Endothelial cell of umbilical vein (primary cell): ENCODE data around the gene STN1. TPM values are rescaled to one million over a fixed set of nuclear protein-coding genes. Genes with fewer than 3 reads are reported as not detected.

Source experiments
- BruUV-seq: library from RNA; stranded (reverse); fragments of 400-500 nt; replicated peaks from 2 replicates; lab custom pipeline; 2021; lab: Mats Ljungman, UMichigan
- CTCF ChIA-PET: fragments of 300-600, 350-600 bp; sonication (Branson Sonifier 250); formaldehyde crosslinking; loops from one replicate; lab custom pipeline; 2021; ENCODE audit warnings: antibody characterized with exemption, inconsistent platforms; lab: Charles Lee
- POLR2A ChIA-PET: fragments of 300-600, 350-600 bp; sonication (Branson Sonifier 250); formaldehyde crosslinking; loops from one replicate; lab custom pipeline; 2021; ENCODE audit warnings: antibody characterized with exemption, inconsistent platforms; lab: Charles Lee
- DNase-seq: peaks from one replicate; pipeline ENCODE4 v3.0.0-alpha.2; 2011; ENCODE audit warnings: low read depth, low spot score
- FAIRE-seq: peaks from 2 replicates; lab custom pipeline; 2011; peaks lifted over from hg19 to GRCh38; lab: Jason Lieb, UNC
- H2AFZ ChIP-seq: 2 replicates; pipeline ENCODE4 v1.6.0; 2012; ENCODE audit warnings: low read depth, low read length, control low read depth, inconsistent platforms
- H3K27ac ChIP-seq: 2 replicates; pipeline ENCODE4 v1.5.1; 2011; ENCODE audit warnings: low read depth, mild to moderate bottlenecking, control low read depth, low read length, moderate library complexity; ENCODE audit not compliant: insufficient read depth
- H3K27me3 ChIP-seq, 2 experiments: 2 replicates each; pipeline versions ENCODE4 v1.6.0 to v1.6.1; 2011; ENCODE audit warnings: low read length in 2 of 2, mixed read lengths in 1 of 2; ENCODE audit not compliant: control insufficient read depth in 2 of 2, insufficient read depth in 2 of 2
- H3K36me3 ChIP-seq, 2 experiments: 2 replicates in 1 of 2; 3 replicates in 1 of 2; pipeline ENCODE4 v1.5.1; 2011; ENCODE audit warnings: low read length in 2 of 2, mild to moderate bottlenecking in 1 of 2, moderate library complexity in 1 of 2; ENCODE audit not compliant: control insufficient read depth in 2 of 2, insufficient read depth in 2 of 2; ENCODE audit errors: extremely low read depth in 1 of 2
- H3K4me1 ChIP-seq: 3 replicates; pipeline ENCODE4 v1.5.1; 2011; ENCODE audit warnings: mild to moderate bottlenecking, low read length; ENCODE audit not compliant: control insufficient read depth, insufficient read depth; ENCODE audit errors: extremely low read depth
- H3K4me2 ChIP-seq: 2 replicates; pipeline ENCODE4 v1.6.1; 2011; ENCODE audit warnings: low read length, control low read depth, mixed read lengths; ENCODE audit not compliant: insufficient read depth
- H3K4me3 ChIP-seq, 3 experiments: fragments of 200-600 bp in 1 of 3; sonication (generic), shearing (Covaris generic) in 1 of 3; replicated peaks in 1 of 3; 2 replicates each; pipeline ENCODE4 v1.5.1; 2011 to 2016; ENCODE audit warnings: control low read depth in 3 of 3, low read length in 3 of 3, mild to moderate bottlenecking in 2 of 3, inconsistent platforms in 1 of 3, low read depth in 1 of 3, moderate library complexity in 1 of 3; ENCODE audit not compliant: insufficient read depth in 1 of 3
- H3K79me2 ChIP-seq: 2 replicates; pipeline ENCODE4 v1.6.0; 2012; ENCODE audit warnings: low read length, inconsistent platforms; ENCODE audit not compliant: control insufficient read depth, insufficient read depth
- H3K9ac ChIP-seq: replicated peaks from 2 replicates; pipeline ENCODE3; 2011; ENCODE audit warnings: low read length, control low read depth; ENCODE audit not compliant: insufficient read depth; ENCODE audit errors: extremely low read depth
- H3K9me1 ChIP-seq: replicated peaks from 3 replicates; pipeline ENCODE4 v1.6.0; 2011; ENCODE audit warnings: mild to moderate bottlenecking, low read length; ENCODE audit not compliant: control insufficient read depth, insufficient read depth; ENCODE audit errors: extremely low read depth
- H3K9me3 ChIP-seq: replicated peaks from 2 replicates; pipeline ENCODE4 v1.5.1; 2012; ENCODE audit warnings: low read length, inconsistent platforms; ENCODE audit not compliant: control insufficient read depth, insufficient read depth
- H4K20me1 ChIP-seq: replicated peaks from 2 replicates; pipeline ENCODE3; 2011; ENCODE audit warnings: mild to moderate bottlenecking, low read length; ENCODE audit not compliant: control insufficient read depth, insufficient read depth; ENCODE audit errors: extremely low read depth
- FOS ChIP-seq: IDR thresholded peaks from 2 replicates; pipeline ENCODE4 v1.6.1; 2011; ENCODE audit warnings: mild to moderate bottlenecking, low read length, moderate library complexity, borderline replicate concordance; ENCODE audit not compliant: insufficient read depth
- POLR2A ChIP-seq: IDR thresholded peaks from 2 replicates; pipeline ENCODE4 v1.6.1; 2012; ENCODE audit warnings: low read depth, mild to moderate bottlenecking, control low read depth, low read length
- POLR2AphosphoS5 ChIP-seq: IDR thresholded peaks from 2 replicates; pipeline ENCODE4 v1.6.1; 2012; ENCODE audit warnings: low read depth, mild to moderate bottlenecking, control low read depth, low read length, moderate library complexity; ENCODE audit not compliant: insufficient read depth
- dilution Hi-C: fragments of 300-500 bp; cut with MboI; formaldehyde crosslinking; loops from one replicate; pipeline ENCODE4 v1.15.0; 2019; ENCODE audit warnings: low sequenced_read_pairs; ENCODE audit not compliant: extremely low pct_ligation_motif_present
- intact Hi-C: fragments of 100-400 bp; cut with micrococcal nuclease; formaldehyde crosslinking; loops from one replicate; pipeline ENCODE4 v1.10.0; 2022
- polyA plus RNA-seq, 4 experiments: library from polyadenylated mRNA; depleted of rRNA in 3 of 4; stranded (reverse) in 3 of 4; unstranded in 1 of 4; fragments of >200 nt; gene quantifications; 2 replicates each; pipeline versions ENCODE4 v1.2.1 to v1.2.3, GENCODE V29; 2011 to 2012; ENCODE audit warnings: missing spikeins in 1 of 4
- total RNA-seq: library from RNA; stranded (reverse); gene quantifications from 2 replicates; pipeline ENCODE4 v1.2.3, GENCODE V29; 2021
- TF ChIP-seq, protein P1 (sequence below), 2 donors: IDR thresholded peaks; 1 replicate in 1 of 2; 2 replicates in 1 of 2; pipeline ENCODE4 v1.5.1; 2011; ENCODE audit warnings: low read length in 2 of 2, mild to moderate bottlenecking in 2 of 2, moderate library complexity in 2 of 2, control low read depth in 1 of 2, inconsistent platforms in 1 of 2, low read depth in 1 of 2; ENCODE audit not compliant: insufficient read depth in 1 of 2; ENCODE audit errors: extremely low read depth in 1 of 2

Gene STN1
- total and polyA plus RNA-seq, 2 donors (not counting 3 experiments of a cell fraction or from before 2014, with no cell fraction given): 10.8 to 15.3 TPM

DNA sequence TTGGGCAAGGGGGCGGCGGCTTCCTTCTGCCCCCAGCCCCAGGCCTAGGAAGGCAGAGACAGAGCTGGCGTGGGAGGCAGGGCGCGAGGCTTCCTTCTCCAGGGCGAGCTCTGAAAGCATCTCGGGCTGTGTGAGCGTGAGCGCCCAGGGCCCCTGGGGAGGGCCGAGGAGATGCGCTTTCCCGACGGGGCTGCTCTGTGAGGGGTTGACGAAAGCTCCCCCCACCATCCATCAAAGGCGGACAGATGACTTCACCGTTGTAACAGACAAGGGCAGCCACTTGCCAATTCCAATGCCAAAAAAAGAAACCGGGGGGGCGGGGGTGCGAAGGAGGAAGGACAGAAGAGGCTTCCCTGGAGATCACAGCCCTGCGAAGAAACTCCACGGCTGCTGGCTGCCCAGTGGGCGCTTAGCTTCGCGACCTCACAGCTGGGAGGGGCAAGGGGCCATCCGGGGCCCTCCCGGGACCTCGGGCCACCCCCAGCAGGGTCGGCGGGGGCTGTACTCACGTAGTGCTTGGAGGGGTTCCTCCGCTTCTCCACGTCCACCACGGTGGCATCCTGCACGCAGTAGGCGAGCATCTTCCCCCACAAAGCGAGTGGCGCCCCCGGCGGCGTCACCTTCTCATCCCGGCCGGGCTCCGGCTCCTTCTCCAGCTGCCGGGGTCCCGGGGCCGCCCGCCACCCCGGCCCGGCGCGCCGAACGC is 63.1 kb downstream of the STN1 start:
- no peaks in the 10 kb centered on the region for H3K36me3 ChIP-seq
- TF ChIP-seq FOS (no peak), POLR2AphosphoS5 (no peak), POLR2A (no peak)
- TF ChIP-seq, protein P1, sequence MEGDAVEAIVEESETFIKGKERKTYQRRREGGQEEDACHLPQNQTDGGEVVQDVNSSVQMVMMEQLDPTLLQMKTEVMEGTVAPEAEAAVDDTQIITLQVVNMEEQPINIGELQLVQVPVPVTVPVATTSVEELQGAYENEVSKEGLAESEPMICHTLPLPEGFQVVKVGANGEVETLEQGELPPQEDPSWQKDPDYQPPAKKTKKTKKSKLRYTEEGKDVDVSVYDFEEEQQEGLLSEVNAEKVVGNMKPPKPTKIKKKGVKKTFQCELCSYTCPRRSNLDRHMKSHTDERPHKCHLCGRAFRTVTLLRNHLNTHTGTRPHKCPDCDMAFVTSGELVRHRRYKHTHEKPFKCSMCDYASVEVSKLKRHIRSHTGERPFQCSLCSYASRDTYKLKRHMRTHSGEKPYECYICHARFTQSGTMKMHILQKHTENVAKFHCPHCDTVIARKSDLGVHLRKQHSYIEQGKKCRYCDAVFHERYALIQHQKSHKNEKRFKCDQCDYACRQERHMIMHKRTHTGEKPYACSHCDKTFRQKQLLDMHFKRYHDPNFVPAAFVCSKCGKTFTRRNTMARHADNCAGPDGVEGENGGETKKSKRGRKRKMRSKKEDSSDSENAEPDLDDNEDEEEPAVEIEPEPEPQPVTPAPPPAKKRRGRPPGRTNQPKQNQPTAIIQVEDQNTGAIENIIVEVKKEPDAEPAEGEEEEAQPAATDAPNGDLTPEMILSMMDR (IDR thresholded peaks at IDR 0.05; ENCODE audit: extremely low read depth in 1 of 2, insufficient read depth in 1 of 2, low read depth in 1 of 2, low read length in 2 of 2): peak; percentile 14 to 38
- dilution Hi-C loops (loop anchor here (25.0 kb wide), 1 partner anchor 143 kb away; no protein-coding TSS in a partner anchor), intact Hi-C loops (loop anchor here (2.0 kb wide), 1 partner anchor 42 kb away; no protein-coding TSS in a partner anchor)
- no peak overlapping the region for H3K27ac ChIP-seq
- CTCF ChIA-PET: interaction anchor here (0.9 to 8.0 kb wide), 17 partner anchors 12 to 142 kb away, joined by 3 to 102 read pairs (median 4); no protein-coding TSS in a partner anchor
- peaks cover 37% of the 10 kb centered on the region for H3K4me1 ChIP-seq
- no peaks in the 10 kb centered on the region for H4K20me1 ChIP-seq
- peak; percentile 27 for DNase-seq
- peak overlapping the region; percentile 77 for H2AFZ ChIP-seq
- POLR2A ChIA-PET: no interaction called here
- peak overlapping the region; percentile 44 for H3K9ac ChIP-seq
- TSS peak; percentile 18 for BruUV-seq
- no peaks in the 10 kb centered on the region for H3K9me3 ChIP-seq
- no peaks in the 10 kb centered on the region for H3K9me1 ChIP-seq
- H3K79me2 ChIP-seq: peaks cover 8% of the 10 kb centered on the region
- FAIRE-seq: no peak
- H3K27me3 ChIP-seq: no peaks in the 10 kb centered on the region
- peak overlapping the region; percentile 81 for H3K4me2 ChIP-seq
- H3K4me3 ChIP-seq: peak overlapping the region; percentile 54 to 79 (median 61)
